ENCODE measurements around the gene KNSTRN. TPM values are rescaled to one million over a fixed set of nuclear protein-coding genes. Genes with fewer than 3 reads are reported as not detected.

KNSTRN gene
- total and polyA plus RNA-seq, 7 donors, result 5.0 to 18.9 (median 6.8) TPM

DNA sequence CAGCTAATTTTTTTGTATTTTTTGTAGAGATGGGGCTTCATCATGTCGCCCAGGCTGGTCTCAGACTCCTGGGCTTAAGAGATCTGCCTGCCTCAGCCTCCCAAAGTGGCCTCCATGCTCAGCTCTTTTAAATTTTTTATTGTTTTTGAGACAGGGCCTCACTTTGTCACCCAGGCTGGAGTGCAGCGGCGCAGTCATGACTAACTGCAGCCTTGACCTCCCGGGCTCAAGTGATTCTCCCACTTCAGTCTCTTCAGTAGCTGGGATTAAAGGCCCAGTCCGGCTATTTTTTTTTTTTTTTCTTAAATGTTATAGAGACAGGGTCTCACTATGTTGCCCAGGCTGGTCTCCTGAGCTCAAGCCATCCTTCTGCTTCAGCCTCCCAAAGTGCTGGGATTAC is 43.2 kb downstream of the KNSTRN start:
- Histone ChIP-seq H3K4me3 (no peak overlapping the region), H3K9me3 (no peaks in the 10 kb centered on the region), H3K27ac (no peak overlapping the region), H3K4me1 (peaks cover 0 to 15% (median 10%) of the 10 kb centered on the region in 4 donors), H3K36me3 (no peaks in the 10 kb centered on the region), H3K27me3 (no peaks in the 10 kb centered on the region)
- WGBS, 2 donors, result 95 to 97% methylated on average over 5 of the region's 5 CpGs
- DNase-seq, result no peak
- intact Hi-C loops (cut with DNase I), result no loop called here
- TF ChIP-seq, protein P1, sequence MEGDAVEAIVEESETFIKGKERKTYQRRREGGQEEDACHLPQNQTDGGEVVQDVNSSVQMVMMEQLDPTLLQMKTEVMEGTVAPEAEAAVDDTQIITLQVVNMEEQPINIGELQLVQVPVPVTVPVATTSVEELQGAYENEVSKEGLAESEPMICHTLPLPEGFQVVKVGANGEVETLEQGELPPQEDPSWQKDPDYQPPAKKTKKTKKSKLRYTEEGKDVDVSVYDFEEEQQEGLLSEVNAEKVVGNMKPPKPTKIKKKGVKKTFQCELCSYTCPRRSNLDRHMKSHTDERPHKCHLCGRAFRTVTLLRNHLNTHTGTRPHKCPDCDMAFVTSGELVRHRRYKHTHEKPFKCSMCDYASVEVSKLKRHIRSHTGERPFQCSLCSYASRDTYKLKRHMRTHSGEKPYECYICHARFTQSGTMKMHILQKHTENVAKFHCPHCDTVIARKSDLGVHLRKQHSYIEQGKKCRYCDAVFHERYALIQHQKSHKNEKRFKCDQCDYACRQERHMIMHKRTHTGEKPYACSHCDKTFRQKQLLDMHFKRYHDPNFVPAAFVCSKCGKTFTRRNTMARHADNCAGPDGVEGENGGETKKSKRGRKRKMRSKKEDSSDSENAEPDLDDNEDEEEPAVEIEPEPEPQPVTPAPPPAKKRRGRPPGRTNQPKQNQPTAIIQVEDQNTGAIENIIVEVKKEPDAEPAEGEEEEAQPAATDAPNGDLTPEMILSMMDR (IDR thresholded peaks at IDR 0.05), result no peak
- TF ChIP-seq EP300 (IDR thresholded peaks at IDR 0.05) (no peak), POLR2A (IDR thresholded peaks at IDR 0.05) (no peak), POLR2AphosphoS5 (IDR thresholded peaks at IDR 0.05) (no peak)

DNA sequence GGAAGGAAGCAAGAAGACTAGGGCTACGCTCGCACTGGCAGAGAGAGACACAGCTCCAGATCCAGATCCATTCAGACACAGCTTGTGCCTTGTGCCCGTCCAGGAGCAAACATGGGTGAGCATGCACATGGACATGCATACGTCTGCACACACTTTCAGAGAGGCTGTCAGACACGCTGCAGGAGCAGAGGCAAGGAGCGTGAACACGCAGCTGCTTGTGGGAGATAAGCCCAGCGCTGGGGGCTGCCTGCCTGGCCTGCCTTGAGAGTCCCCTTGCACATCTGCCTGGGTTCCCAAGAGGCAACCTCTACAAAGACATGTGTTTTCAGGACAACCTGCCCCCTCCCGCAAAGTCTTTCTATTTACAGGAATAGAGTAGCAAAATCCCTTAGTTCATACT is 44.7 kb downstream of the KNSTRN start:
- no peak for TF ChIP-seq POLR2AphosphoS5 (IDR thresholded peaks at IDR 0.05)
- no peak for TF ChIP-seq EP300 (IDR thresholded peaks at IDR 0.05)
- no peak for TF ChIP-seq POLR2A (IDR thresholded peaks at IDR 0.05)
- TF ChIP-seq, protein P1 (IDR thresholded peaks at IDR 0.05), result no peak
- H3K9me3 ChIP-seq, result no peaks in the 10 kb centered on the region
- no peak for DNase-seq
- no peaks in the 10 kb centered on the region for H3K36me3 ChIP-seq
- no peaks in the 10 kb centered on the region for H3K27me3 ChIP-seq
- intact Hi-C loops (cut with DNase I), result no loop called here
- H3K4me3 ChIP-seq, result no peak overlapping the region
- 93 to 95% methylated on average over 9 of the region's 9 CpGs for WGBS, 2 donors
- H3K27ac ChIP-seq, result no peak overlapping the region
- peaks cover 0 to under 1% (median 0%) of the 10 kb centered on the region in 4 donors for H3K4me1 ChIP-seq

DNA sequence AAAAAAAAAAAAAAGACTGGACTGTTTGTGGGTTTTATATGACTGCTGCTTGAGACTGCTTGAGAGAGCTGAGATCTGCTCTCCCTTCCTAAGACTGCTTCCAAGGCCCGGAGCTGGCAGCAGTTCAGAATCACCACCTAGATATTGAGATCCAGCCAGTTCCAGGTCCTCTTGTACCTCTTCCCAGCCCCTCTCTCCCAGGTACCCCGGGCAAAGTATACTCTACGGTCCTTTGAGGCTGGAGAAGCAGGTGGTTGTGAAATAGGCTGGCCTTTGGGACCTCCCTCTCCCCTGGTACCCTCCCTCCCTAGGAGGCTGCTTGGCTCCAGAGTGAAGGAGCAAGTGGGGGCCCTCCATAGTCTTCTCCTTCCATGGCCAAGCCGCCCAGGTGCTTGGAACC is 45.7 kb downstream of the KNSTRN start:
- Histone ChIP-seq H3K4me1 (no peaks in the 10 kb centered on the region), H3K4me3 (no peak overlapping the region), H3K9me3 (no peaks in the 10 kb centered on the region), H3K27me3 (no peaks in the 10 kb centered on the region), H3K27ac (no peak overlapping the region), H3K36me3 (no peaks in the 10 kb centered on the region)
- 89 to 90% methylated on average over 4 of the region's 4 CpGs for WGBS, 2 donors
- intact Hi-C loops (cut with DNase I), result no loop called here
- no peak for DNase-seq
- TF ChIP-seq EP300 (IDR thresholded peaks at IDR 0.05), result no peak

DNA sequence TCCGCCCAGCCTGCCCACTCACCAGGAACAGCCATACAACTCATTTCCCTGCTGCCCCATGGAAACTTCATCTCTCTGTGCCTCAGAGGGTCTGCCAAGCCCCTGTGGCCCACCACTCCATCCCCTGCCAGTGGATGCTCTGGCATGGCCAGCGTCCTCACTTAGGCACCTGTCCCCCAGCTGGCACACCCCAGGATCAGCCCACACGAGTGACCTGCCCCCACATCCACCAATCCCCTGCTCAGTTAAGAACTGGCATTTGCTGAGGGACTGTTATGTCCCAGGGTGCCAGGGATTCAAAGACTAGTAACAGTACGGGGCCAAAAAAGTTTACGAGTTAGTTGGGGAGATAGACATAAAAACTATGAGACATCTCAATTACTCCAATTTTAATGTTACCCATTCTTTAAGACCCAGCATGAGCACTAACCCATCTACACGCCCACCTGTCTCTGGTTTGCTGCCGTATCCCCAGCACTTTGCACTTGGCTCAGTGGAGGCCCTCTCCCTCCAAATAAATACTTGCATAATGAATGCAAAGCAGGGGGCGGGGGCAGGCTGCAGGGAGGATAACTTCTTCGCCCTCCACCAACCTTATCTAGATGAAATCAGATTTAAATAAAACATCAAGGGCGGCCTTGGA is 46.7 kb downstream of the KNSTRN start:
- Histone ChIP-seq H3K4me3 (no peak overlapping the region), H3K27me3 (no peaks in the 10 kb centered on the region), H3K27ac (no peak overlapping the region), H3K4me1 (no peaks in the 10 kb centered on the region), H3K36me3 (no peaks in the 10 kb centered on the region), H3K9me3 (no peaks in the 10 kb centered on the region)
- intact Hi-C loops (cut with DNase I), result no loop called here
- no peak for DNase-seq
- WGBS, 2 donors, result 80 to 92% methylated on average over 10 of the region's 10 CpGs
- TF ChIP-seq EP300 (IDR thresholded peaks at IDR 0.05) (no peak), POLR2AphosphoS5 (IDR thresholded peaks at IDR 0.05) (no peak), POLR2A (IDR thresholded peaks at IDR 0.05) (no peak)
- TF ChIP-seq, protein P1 (IDR thresholded peaks at IDR 0.05), result no peak

DNA sequence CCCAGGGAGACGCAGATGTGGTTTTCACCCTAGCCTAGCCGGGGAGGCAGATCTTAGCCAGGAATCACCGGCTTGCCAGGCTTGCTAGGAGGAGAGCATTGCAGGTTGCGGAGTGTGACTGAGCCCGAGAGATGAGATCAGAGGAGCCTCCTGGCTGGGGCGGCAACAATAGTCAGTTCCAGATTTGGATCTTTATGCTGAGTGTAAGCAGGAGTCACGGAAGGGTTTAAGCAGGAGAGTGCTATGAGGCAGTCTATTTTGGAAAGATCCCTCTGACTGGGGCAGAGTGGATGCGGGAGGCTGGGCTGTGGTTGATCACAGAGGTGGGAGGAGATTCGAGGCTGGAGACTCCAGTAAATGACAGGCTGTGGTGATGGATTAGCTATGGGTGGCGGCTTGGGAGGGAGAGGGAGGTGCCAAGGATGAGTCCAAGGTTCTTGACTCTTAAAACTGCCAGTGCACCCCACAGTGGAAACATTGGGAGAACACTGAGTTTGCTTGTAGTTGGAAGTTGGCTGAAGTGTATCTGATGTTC is 47.8 kb downstream of the KNSTRN start:
- no peaks in the 10 kb centered on the region for H3K9me3 ChIP-seq
- H3K36me3 ChIP-seq, result no peaks in the 10 kb centered on the region
- H3K27ac ChIP-seq, result no peak overlapping the region
- peaks cover 0 to 2% (median 0%) of the 10 kb centered on the region in 3 donors for H3K27me3 ChIP-seq
- no peaks in the 10 kb centered on the region for H3K4me1 ChIP-seq
- TF ChIP-seq, protein P1 (IDR thresholded peaks at IDR 0.05), result no peak
- TF ChIP-seq EP300 (IDR thresholded peaks at IDR 0.05) (no peak), POLR2AphosphoS5 (IDR thresholded peaks at IDR 0.05) (no peak), POLR2A (IDR thresholded peaks at IDR 0.05) (no peak)
- no peak for DNase-seq
- 15 to 66% methylated on average over 10 of the region's 10 CpGs for WGBS, 2 donors
- intact Hi-C loops (cut with DNase I), result no loop called here
- H3K4me3 ChIP-seq, result no peak overlapping the region
